AG08396 (cell line): Measurements from ENCODE around the gene SAMD13.

Experiments used
- DNase-seq: peaks from one replicate; pipeline ENCODE4 v3.0.0; 2012; ENCODE audit warnings: low spot score, mixed read lengths

The SAMD13 gene

DNA sequence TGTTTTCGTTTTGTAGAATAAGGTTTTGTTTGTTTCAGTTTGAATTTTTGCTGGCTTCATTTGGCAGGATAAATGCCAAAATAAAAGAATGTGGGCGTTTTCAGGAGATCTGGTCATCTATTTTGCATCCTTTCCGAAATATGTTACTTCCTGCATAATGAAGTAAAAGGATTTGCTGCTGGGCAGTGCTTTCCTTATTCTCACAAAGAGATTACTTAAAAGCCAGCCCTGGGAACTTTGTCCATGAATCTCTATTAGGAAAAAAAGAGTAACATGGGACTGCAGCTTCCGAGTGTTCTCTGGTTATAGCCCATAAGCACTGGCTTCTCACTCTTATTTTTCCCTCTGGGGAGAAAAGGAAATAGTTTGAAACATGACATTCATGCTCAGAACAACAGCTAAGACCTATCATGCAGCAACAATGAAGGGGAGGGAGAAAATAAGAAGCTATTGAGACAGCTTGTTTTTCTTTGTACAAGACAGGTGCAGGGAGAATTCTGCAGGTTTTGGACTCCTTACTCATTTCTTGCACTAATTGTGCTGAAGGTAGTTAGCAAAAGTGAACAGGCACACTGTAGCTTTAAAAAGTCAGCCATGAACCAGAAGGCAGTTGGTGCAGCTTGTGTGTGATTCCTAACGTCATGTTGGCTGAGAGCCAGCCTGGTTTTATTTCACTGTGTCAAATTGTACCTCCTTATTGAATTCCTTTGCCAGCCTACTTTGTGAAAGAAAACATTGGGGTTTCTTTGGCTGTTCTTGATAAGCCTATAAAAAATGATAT, at the start of gene SAMD13:
Gene SAMD13 (plus strand): TSS at position 705 of the 781 bp plus-strand sequence. CDS start 1,527 bp downstream, outside the sequence.
- DNase-seq, result peak; percentile 55

DNA sequence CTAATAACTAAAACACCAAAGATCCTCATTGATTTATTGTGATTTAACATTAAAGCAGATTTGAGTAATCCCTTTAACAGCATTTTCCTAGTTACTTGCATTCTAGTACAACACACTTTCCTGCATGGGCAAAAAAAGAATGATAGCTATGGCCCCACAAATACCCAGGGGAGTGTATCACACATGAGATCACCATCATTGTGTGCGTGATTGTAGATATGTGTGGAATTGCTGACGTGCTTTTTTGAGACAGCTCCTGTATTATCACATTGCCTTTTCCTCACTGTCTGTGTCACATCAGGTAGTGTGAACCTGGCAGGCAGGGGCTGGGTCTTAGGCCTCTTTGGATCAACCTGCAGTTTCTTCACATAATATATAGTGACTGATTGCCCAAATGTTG, 48.5 kb upstream of the SAMD13 start:
- DNase-seq, result no peak

- peak; percentile 80 for DNase-seq
Observed at GRCh38 chr1:84253891-84254290, 47.6 kb upstream of the SAMD13 start.

DNA sequence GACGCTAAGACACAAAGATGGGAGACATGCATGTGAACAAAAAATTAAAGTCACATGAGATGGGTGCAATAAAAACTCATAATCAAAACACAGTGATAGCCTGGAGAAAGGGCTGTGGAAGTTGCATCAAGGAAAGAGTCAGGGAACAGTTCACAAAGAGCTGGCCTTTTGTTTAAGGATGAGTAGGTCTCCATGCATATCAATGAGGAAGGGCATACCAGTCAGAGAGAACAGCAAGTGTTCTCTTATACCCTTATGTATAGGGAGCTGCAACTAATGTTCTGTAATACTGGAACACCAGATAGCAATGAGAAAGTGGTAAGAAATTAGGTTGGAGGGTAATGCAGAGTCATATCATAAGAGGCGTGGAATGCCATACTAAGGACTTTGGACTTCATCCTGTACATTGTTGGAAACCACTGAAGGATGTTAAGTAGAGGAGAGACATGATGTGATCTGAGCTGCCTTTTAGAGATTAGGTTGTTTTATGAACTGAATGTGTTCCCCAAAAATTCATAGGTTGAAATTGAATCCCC, 46.7 kb upstream of the SAMD13 start:
- no peak for DNase-seq

- no peak for DNase-seq
Observed at GRCh38 chr1:84255582-84255981, 45.9 kb upstream of the SAMD13 start.

DNA sequence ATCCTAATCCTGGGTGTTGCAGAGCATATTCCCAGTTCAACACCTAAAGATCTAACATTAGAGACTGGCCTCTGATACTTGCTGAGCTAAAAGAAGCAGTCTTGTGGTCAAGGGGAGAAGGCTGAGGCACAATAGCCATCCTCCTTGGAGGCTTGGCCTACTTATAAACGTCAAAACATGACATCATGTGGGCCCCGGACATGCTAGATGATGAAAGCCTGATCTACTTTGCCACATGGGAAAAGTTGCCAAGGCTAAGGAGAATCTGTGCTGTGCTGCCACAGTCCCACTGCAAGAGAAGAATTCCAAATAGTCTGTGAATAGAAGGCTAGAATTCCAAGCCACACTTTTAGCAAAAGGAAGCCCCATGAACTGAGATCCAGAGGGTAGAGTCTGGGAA, 43.9 kb upstream of the SAMD13 start:
- no peak for DNase-seq

DNA sequence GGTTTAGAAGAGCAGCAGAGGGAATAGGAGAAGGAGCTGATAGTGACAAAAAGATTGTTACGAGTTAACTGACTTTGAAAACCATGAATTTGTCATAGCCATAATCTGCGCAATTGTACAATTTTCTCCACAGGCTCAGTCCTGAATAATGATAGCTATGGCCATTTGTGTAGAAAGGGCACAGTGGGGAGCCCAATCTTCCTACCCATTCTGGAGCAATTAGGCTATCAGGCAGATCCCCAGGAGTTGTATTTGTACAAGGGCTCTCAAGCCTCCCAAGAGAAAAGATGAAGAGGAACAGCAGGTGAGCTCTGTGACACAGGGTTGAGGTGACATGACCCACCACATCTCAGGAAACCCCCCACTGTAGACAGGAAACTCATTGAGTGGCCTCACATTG, 42.1 kb upstream of the SAMD13 start:
- DNase-seq, result no peak

- DNase-seq, result no peak
Observed at GRCh38 chr1:84259989-84260388, 41.5 kb upstream of the SAMD13 start.

GRCh38 chr1:84260852-84261518, 40.5 kb upstream of the SAMD13 start:
- DNase-seq, result no peak

- no peak for DNase-seq
Observed at GRCh38 chr1:84264961-84265360, 36.5 kb upstream of the SAMD13 start.

GRCh38 chr1:84265867-84266266, 35.6 kb upstream of the SAMD13 start:
- no peak for DNase-seq

DNA sequence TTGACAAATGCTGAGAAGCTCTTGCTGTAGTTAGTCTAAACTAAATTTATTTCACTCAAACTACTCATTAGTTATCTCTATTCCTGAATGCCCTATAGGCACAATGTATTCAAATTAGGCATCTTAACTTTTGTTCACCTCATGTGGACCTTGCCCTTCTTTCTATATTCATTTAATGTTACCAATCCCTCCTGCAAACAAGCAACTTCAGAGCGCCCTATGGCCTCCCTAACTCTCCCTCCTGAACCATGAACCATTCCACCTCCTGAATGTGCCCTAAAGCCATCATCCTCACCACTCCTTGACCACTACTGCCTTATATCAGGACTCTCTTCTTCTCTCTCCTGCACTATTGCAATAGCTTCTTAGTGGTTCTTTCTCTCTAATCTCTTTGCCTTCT, 34.8 kb upstream of the SAMD13 start:
- DNase-seq, result no peak

DNA sequence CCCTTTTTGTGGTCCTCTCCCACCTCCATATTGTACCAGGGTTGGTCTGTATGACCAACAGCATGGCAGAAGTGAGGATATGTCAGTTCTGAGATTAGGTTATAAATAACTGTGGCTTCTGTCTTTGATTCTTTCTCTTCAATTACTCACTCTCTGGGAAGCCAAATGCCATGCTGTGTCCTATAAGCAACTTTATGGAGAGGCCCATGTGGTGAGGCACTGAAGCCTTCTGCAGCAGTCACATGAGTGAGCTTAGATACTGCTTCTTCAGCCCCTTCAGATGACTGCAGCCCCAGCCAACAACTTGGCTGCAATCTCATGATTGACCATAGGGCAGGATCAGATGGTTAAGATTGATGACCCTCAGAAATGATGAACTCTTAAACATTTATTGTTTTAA, 34.0 kb upstream of the SAMD13 start:
- DNase-seq, result no peak

GRCh38 chr1:84268346-84268745, 33.2 kb upstream of the SAMD13 start:
- DNase-seq, result no peak

GRCh38 chr1:84269306-84269705, 32.2 kb upstream of the SAMD13 start:
- DNase-seq, result no peak

- peak; percentile 22 for DNase-seq
Observed at GRCh38 chr1:84271441-84272151, 29.9 kb upstream of the SAMD13 start.

GRCh38 chr1:84272401-84272800, 29.1 kb upstream of the SAMD13 start:
- no peak for DNase-seq

DNA sequence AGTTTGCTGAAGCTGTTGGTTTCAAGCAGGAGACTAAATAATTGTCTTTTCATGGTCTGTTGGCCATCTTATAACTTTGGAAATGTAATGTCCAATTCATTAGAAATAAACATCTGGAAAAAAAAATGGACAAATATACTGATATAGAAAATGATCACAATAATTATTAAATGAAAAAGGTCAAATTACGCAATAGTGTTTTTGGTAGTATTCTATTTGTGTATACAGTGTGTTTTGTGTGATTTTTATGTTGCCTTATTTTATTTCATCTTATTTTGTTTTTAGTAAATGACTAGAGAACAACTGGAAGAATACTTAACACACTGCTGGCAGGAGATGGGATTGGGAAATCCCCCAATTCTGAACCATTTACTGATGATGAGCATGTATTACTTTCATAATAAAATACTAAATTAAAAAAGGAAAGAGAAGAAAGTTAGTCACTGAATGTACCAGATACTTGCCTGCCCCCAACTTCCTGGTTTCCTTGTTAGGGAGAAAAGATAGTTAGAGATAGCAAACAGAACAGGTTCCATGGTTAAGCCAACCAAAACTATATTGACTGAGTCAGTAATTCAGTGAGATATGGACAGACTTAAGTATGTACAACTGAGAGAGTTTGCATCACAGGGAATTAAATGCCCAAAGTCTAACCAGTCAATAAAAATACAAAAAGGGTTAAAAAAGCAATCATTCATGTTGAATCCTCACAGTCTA, 24.0 kb upstream of the SAMD13 start:
- DNase-seq, result no peak

DNA sequence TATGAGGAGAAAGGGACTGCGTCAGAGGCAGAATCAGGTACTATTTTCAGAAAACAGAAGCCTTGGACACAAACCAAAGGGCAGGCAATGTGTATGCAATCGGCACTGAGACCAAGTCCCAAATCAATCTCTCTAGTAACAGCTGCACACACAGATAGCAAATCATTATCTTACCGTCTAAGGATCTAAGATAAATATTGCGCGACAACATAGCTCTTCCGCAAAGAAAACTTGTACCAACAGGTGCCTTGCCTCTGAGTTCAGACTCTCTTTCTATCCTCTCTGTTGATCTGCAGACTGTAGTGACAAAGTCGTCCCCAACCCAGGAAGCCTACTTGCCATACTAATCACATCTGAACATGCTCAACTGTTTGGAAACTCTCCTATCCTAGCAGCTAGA, 22.6 kb upstream of the SAMD13 start:
- DNase-seq, result no peak

DNA sequence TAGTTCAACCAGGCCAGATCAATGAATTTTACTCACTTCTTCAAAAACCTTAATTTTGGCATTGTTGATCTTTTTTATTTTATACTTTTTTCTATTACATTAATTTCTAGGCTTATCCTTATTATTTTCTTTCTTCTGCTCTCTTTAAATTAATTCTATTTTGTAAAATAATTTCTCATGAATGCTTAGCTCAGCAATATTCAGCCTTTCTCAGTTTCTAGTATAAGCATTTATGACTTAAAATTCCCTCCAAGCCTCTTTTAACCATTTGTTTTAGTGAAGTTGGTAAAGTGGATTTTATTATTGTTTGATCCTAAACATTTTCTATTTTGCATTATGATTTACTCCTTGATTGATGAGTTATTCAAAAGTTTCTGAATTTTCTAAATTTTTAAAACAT, 20.6 kb upstream of the SAMD13 start:
- DNase-seq, result no peak

GRCh38 chr1:84282780-84283333, 18.7 kb upstream of the SAMD13 start:
- DNase-seq, result no peak

GRCh38 chr1:84283381-84283780, 18.1 kb upstream of the SAMD13 start:
- no peak for DNase-seq
